C4-2B (cell line): Measurements from ENCODE around the gene AGPAT3.

ENCODE experiments used
- ZFX ChIP-seq: fragments of 450-650 bp; IDR thresholded peaks from 2 replicates; pipeline ENCODE4 v1.6.1; 2017
- TF ChIP-seq, protein P1 (sequence below): fragments of 450-650 bp; conservative IDR thresholded peaks from 2 replicates; pipeline ENCODE4 v1.5.1; 2017; ENCODE audit warnings: mild to moderate bottlenecking

DNA sequence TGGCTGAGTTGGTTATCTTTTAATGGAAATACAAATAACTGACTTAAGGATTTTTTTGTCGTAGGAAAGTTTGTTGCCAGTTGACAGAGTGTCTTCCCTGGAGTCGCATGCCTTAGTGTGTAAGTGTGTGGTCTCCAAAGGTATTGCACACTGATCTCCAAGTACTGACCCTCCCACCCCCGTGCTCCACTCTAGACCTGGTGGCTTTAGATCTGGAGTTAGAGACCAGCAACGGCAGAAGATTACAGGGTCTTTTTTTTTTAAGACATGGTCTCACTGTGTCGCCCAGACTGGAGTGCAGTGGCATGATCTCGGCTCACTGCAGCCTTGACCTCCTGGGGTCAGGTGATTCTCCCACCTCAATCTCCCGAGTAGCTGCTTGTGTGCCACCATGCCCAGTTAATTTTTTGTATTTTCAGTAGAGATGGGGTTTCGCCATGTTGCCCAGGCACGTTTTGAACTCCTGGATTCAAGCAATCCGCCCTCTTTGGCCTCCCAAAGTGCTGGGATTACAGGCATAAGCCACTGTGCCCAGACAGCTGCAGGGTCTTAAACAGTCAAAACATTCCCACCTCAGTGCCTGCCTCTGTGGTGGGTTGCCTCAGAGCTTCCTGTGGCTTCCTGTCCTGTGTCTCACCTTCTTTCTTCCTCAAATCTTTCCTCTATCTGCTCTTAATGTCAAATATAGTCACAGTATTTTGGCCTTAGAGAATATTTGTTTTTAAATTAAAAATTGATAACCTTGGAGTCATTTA, 154.0 kb downstream of the AGPAT3 start:
- TF ChIP-seq, protein P1, sequence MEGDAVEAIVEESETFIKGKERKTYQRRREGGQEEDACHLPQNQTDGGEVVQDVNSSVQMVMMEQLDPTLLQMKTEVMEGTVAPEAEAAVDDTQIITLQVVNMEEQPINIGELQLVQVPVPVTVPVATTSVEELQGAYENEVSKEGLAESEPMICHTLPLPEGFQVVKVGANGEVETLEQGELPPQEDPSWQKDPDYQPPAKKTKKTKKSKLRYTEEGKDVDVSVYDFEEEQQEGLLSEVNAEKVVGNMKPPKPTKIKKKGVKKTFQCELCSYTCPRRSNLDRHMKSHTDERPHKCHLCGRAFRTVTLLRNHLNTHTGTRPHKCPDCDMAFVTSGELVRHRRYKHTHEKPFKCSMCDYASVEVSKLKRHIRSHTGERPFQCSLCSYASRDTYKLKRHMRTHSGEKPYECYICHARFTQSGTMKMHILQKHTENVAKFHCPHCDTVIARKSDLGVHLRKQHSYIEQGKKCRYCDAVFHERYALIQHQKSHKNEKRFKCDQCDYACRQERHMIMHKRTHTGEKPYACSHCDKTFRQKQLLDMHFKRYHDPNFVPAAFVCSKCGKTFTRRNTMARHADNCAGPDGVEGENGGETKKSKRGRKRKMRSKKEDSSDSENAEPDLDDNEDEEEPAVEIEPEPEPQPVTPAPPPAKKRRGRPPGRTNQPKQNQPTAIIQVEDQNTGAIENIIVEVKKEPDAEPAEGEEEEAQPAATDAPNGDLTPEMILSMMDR: no peak
- TF ChIP-seq ZFX: no peak
